Thyroid gland (tissue), 4 donors: ENCODE results near the gene CREB5.

Source experiments
- POLR2A ChIP-seq, 2 donors: fragments of 450-650 bp; IDR thresholded peaks; one replicate each; pipeline ENCODE4 v1.6.1; 2017; ENCODE audit warnings: antibody characterized with exemption in 2 of 2, mild to moderate bottlenecking in 2 of 2, moderate library complexity in 1 of 2
- TF ChIP-seq, protein P1 (sequence below), 6 experiments: fragments of 200-600 bp in 3 of 6; fragments of 450-650 bp in 3 of 6; sonication (generic) in 3 of 6; IDR thresholded peaks; one replicate each; pipeline ENCODE4 v1.5.1; 2016 to 2019; ENCODE audit warnings: antibody characterized with exemption in 6 of 6, mild to moderate bottlenecking in 2 of 6, inconsistent platforms in 1 of 6, moderate library complexity in 1 of 6

DNA sequence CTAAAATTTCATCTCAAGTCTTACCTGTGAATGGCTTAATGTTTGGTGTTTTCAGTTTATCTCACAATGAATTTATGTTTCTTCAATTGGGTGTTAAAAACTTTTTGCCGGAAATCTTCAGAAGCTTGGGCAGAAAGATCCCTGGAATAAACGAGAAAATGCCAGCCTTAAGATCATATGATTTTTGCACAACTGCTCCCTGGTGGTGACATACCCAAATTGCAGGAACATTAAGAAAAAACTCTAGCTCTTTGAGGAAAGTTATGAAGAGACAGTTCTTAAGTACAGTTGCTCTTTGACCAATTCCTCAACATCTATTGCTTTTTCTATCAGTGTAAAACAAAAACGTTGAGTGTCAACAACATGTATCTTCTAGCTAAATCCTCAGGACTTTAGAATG lies 48.2 kb upstream of the CREB5 start:
- TF ChIP-seq, protein P1, sequence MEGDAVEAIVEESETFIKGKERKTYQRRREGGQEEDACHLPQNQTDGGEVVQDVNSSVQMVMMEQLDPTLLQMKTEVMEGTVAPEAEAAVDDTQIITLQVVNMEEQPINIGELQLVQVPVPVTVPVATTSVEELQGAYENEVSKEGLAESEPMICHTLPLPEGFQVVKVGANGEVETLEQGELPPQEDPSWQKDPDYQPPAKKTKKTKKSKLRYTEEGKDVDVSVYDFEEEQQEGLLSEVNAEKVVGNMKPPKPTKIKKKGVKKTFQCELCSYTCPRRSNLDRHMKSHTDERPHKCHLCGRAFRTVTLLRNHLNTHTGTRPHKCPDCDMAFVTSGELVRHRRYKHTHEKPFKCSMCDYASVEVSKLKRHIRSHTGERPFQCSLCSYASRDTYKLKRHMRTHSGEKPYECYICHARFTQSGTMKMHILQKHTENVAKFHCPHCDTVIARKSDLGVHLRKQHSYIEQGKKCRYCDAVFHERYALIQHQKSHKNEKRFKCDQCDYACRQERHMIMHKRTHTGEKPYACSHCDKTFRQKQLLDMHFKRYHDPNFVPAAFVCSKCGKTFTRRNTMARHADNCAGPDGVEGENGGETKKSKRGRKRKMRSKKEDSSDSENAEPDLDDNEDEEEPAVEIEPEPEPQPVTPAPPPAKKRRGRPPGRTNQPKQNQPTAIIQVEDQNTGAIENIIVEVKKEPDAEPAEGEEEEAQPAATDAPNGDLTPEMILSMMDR (IDR thresholded peaks at IDR 0.05), result no peak
- no peak for TF ChIP-seq POLR2A (IDR thresholded peaks at IDR 0.05)
